ENCODE measurements around the gene NCKAP1.
"Not testable (repeated sequence)": the region's sequence is repeated elsewhere in the genome, so short reads cannot be mapped to it uniquely, and the experiment has no call there.

NCKAP1 gene

DNA sequence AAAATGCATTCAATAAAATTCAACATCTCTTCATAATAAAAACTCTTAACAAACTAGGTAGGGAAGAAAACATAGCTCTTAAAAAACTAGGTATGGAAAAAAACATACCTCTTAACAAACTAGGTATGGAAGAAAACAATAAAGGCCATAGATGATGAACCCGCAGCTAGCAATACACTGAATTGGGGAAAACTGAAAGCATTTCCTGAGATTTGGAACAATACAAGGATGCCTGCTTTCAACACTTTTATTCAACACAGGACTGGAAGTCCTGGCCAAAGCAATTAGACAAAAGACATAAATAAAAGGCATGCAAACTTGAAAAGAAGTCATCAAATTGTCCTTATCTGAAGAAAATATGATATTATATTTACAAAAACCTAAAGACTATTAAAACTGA lies 67.8 kb downstream of the NCKAP1 start:
- ChIA-PET CTCF (interaction anchor here (0.6 kb wide), 1 partner anchor 151 kb away, joined by 3 read pairs; no protein-coding TSS in a partner anchor), POLR2A (ENCODE audit: low non-redundant PET) (no interaction called here)
- TF ChIP-seq, protein P1, sequence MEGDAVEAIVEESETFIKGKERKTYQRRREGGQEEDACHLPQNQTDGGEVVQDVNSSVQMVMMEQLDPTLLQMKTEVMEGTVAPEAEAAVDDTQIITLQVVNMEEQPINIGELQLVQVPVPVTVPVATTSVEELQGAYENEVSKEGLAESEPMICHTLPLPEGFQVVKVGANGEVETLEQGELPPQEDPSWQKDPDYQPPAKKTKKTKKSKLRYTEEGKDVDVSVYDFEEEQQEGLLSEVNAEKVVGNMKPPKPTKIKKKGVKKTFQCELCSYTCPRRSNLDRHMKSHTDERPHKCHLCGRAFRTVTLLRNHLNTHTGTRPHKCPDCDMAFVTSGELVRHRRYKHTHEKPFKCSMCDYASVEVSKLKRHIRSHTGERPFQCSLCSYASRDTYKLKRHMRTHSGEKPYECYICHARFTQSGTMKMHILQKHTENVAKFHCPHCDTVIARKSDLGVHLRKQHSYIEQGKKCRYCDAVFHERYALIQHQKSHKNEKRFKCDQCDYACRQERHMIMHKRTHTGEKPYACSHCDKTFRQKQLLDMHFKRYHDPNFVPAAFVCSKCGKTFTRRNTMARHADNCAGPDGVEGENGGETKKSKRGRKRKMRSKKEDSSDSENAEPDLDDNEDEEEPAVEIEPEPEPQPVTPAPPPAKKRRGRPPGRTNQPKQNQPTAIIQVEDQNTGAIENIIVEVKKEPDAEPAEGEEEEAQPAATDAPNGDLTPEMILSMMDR (conservative IDR thresholded peaks at IDR 0.05; ENCODE audit: low read depth) = no peak
- no peak overlapping the region for H3K27ac ChIP-seq
- DNase-seq (ENCODE audit: low spot score) = no peak

DNA sequence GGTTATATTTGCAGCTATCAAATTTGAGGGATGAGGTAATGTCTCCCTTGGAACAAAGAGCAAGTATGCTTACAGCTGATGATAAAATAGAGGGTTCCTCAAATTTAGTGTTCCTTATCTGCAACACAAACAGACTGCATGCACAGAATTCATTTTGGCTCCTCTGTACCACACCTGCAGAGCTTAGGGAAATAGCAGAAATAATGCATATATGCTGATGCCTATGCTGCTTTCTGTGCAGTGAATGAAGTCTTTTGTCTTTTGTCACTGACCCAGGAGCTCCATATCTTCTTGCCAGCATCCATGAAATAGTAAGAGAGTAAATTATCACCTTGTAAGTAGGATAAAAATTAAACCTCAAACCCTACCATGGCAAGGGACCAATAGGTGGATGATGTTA lies 69.8 kb downstream of the NCKAP1 start:
- TF ChIP-seq, protein P1 (conservative IDR thresholded peaks at IDR 0.05; ENCODE audit: low read depth) = no peak
- ChIA-PET CTCF (interaction anchor here (0.6 to 1.0 kb wide), 2 partner anchors 8 to 12 kb away, joined by 3 to 6 read pairs; no protein-coding TSS in a partner anchor), POLR2A (ENCODE audit: low non-redundant PET) (no interaction called here)
- H3K27ac ChIP-seq = no peak overlapping the region
- DNase-seq (ENCODE audit: low spot score) = no peak

DNA sequence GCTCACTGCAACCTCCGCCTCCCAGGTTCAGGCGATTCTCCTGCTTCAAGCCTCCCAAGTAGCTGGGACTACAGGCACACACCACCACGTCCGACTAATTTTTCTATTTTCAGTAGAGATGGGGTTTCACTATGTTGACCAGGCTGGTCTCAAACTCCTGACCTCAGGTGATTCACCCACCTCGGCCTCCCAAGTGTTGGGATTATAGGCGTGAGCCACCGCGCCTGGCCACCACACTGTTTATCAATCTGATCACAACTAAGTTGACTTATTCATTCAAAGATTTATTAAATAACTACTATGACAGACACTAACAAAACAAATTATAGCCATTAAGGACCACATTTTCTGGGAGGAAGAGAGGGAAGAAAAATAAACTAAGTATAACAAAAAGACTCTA lies 71.9 kb downstream of the NCKAP1 start:
- CTCF ChIA-PET = interaction anchor here (1.2 kb wide), 1 partner anchor 14 kb away, joined by 4 read pairs; no protein-coding TSS in a partner anchor
- H3K27ac ChIP-seq; DNase-seq (ENCODE audit: low spot score); POLR2A ChIA-PET (ENCODE audit: low non-redundant PET): not testable (repeated sequence)

DNA sequence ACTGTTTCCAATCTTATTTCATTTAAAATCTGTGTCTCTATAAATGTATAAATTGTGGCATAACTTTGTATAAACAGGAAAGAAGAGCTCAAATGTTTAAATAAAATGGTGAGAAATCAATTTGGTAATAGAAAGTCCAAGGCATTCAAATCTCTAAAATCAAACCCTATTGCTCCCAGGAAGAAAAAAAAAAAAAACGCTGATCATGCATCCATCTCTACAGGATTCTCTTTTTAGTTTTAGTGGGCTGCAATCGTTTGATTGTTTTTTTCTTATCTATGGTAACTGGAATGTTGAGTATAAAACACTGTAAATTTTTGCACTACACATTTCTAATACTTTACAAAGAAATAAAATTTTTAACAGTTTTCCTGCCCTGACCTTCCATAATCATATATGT lies 75.6 kb downstream of the NCKAP1 start:
- ChIA-PET CTCF (no interaction called here), POLR2A (ENCODE audit: low non-redundant PET) (interaction anchor here (0.6 kb wide), 1 partner anchor 13 kb away, joined by 3 read pairs; no protein-coding TSS in a partner anchor)
- no peak overlapping the region for H3K27ac ChIP-seq
- TF ChIP-seq, protein P1 (conservative IDR thresholded peaks at IDR 0.05; ENCODE audit: low read depth) = no peak
- no peak for DNase-seq (ENCODE audit: low spot score)

DNA sequence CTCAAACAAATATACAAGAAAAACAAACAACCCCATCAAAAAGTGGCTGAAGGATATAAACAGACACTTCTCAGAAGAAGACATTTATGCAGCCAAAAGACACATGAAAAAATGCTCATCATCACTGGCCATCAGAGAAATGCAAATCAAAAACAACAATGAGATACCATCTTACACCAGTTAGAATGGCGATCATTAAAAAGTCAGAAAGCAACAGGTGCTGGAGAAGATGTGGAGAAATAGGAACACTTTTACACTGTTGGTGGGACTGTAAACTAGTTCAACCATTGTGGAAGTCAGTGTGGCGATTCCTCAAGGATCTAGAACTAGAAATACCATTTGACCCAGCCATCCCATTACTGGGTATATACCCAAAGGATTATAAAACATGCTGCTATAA lies 77.4 kb downstream of the NCKAP1 start:
- H3K27ac ChIP-seq; CTCF ChIA-PET; DNase-seq (ENCODE audit: low spot score); POLR2A ChIA-PET (ENCODE audit: low non-redundant PET): not testable (repeated sequence)

DNA sequence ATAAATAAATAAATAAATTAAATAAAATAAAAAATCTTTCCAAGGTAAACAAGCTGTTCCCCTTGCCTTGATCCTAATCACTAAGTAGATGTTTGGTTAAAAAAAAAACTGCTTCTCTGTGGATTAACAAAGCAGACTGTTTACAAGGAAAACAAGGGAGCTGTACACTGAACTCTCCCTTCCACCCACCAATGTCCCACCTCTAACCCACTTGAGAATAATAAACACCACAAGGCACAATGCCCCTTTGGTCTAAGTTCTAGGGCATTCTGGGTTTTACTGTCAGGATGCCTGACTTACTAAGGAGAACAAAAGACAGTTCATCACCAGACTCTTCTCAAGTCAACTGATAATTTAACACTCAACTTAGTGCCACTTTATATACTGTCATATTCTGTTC lies 83.5 kb downstream of the NCKAP1 start:
- DNase-seq (ENCODE audit: low spot score) = no peak
- CTCF ChIA-PET = interaction anchor here (0.6 to 1.3 kb wide), 2 partner anchors 25 to 29 kb away, joined by 3 to 5 read pairs; no protein-coding TSS in a partner anchor
- no peak overlapping the region for H3K27ac ChIP-seq
- TF ChIP-seq, protein P1 (conservative IDR thresholded peaks at IDR 0.05; ENCODE audit: low read depth) = no peak
- POLR2A ChIA-PET (ENCODE audit: low non-redundant PET) = no interaction called here

DNA sequence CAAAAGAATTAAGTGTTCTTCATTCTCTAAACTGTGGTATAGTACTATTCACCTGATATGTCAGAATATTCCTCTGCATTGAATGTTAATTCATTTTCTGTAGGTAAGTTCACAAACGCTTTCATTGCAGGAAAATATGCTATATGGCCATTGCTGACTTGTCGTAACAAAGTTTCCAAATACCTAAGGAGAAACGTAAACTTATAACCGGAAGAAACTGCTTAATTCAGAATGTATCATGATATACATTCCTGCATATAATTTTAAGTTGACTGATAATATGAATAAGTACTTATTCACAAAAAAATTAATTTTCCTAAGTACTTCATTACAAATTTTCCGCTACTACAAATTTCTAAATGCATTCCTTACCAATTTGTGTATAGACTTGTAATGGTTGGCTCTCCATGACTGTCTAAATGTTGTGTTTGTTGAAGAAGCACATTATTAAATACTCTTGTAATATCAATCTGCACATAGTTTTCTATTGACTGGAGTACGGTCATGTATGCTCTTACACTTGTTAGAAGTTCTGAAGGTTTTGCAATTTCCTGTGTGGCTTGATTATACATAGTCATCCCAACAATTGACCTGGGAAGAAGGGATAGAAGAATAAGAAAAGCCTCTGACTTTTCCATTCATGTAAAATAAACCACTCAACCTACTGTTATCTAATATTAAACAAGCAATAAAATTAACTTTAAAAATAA lies 85.4 kb downstream of the NCKAP1 start:
- H3K27ac ChIP-seq = no peak overlapping the region
- TF ChIP-seq, protein P1 (conservative IDR thresholded peaks at IDR 0.05; ENCODE audit: low read depth) = no peak
- ChIA-PET CTCF (interaction anchor here (0.6 kb wide), 1 partner anchor 558 kb away, joined by 3 read pairs; no protein-coding TSS in a partner anchor), POLR2A (ENCODE audit: low non-redundant PET) (no interaction called here)
- DNase-seq (ENCODE audit: low spot score) = no peak

Measured in RWPE1 (cell line).